Posterior vena cava (tissue), 2 donors: Measurements from ENCODE around the gene AMER3. TPM values are rescaled to one million over a fixed set of nuclear protein-coding genes. Genes with fewer than 3 reads are reported as not detected.

Experiments used
- DNase-seq: peaks from one replicate; pipeline ENCODE4 v3.0.0-alpha.2; 2020; ENCODE audit warnings: low spot score
- intact Hi-C, 2 donors: fragments of 100-400 bp; cut with DNase I; formaldehyde crosslinking; loops; one replicate each; pipeline versions ENCODE4 v1.14.1 to v1.14.2; 2022 to 2023
- total RNA-seq, 2 donors: library from RNA; stranded (reverse); fragmentation: NEBNext Ultra II Directional; extraction: Animal tissue kit (Norgen Biotek cat#: 25700); gene quantifications; one replicate each; pipeline ENCODE4 v1.2.1, GENCODE V29; 2021
- donor health status: DM: yes; HTN: yes; CAD: no.
- donor health status: DM: yes; HTN: yes; CAD: no.

The AMER3 gene
- total RNA-seq, 2 donors from 2014 or later: not detected

DNA sequence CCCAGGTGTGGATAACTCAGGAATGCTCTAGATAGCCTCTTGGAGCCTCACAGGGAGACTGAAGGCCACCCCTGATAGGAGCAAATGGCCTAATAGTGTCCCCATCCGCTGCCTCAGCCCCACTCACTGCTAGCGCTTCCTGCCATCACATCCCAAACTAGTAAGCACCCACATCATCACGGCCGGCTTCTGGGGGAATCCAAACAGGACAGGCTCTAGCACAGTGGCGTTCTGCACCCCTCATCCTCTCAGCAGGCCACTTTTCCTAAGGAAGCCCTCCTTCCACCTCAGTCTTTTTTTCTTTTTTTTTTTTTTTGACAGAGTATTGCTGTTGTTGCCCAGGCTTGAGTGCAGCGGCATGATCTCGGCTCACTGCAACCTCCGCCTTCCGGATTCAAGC, 6.3 kb upstream of the AMER3 start:
- no peak for DNase-seq
- intact Hi-C loops: no loop called here

- intact Hi-C loops: no loop called here
- peak; percentile 49 for DNase-seq
Observed at GRCh38 chr2:130749641-130750040, 5.7 kb upstream of the AMER3 start.

DNA sequence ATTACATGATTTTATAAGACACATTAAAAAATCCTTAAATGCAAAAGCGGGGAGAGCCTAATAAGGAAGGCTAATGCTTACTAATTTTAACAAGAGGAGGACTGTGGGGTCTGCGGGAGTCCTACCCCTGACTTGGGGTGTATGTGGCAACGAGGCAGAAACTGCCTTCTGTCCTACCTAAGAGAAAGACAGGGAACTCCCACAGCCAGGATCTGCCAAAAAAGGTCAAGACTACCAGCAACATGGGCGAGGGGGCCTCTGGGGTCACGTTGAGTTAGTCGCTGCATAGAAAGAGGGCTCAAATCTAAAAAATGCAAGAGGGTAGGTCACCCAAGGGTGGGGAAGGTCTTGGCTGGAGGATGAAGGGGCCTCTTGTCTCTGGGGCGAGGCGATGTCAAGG, 529 bp upstream of the AMER3 start:
- intact Hi-C loops: no loop called here
- DNase-seq: no peak

GRCh38 chr2:130756053-130756873, 923 bp downstream of the AMER3 start:
- intact Hi-C loops: no loop called here
- DNase-seq: no peak

DNA sequence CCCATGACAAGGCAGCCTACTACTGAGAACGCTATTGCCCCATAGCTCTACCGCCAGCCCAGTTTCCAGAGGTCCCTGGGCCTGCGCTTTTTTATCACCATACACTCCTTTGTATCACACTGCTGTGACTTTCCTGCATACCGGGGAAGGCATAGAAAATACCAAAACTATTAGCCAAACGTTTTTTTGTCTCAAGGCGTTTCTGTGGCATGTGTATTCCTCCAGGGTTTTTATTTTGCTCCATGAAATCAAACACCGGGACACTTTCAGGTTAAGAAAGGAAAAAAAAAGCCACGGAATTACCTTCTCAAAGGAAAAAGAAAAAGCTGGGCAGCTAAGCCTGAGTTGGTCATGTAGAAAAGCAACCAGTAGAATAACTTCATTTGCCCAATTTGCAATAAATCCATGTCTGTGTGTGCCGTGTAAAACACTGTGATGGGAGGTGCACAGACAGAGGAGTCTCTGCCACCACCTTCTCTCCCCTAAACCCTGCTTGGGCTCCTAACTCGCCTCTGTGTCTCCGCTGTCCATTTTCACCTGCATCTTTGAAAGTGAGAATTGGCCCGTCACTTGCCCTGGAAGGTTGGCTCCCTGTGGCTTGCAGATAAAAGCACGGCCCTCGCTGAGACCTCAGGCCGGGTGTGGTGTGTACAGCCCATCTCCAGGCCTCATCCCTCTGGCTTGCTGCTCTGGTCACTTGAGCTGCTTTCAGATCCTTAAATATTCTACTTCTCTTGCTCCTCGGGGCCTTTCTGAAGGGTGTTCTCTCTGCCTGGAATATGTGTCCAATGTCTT, 1.7 kb downstream of the AMER3 start:
- DNase-seq: no peak

GRCh38 chr2:130759906-130760753, 4.8 kb downstream of the AMER3 start:
- intact Hi-C loops: no loop called here
- no peak for DNase-seq

More for the DNA sequence above, 1.7 kb downstream of the AMER3 start:
- intact Hi-C loops: no loop called here

GRCh38 chr2:130760754-130761751, 5.7 kb downstream of the AMER3 start:
- intact Hi-C loops: no loop called here
- DNase-seq: no peak

GRCh38 chr2:130762031-130762909, 6.9 kb downstream of the AMER3 start:
- intact Hi-C loops: no loop called here
- no peak for DNase-seq

DNA sequence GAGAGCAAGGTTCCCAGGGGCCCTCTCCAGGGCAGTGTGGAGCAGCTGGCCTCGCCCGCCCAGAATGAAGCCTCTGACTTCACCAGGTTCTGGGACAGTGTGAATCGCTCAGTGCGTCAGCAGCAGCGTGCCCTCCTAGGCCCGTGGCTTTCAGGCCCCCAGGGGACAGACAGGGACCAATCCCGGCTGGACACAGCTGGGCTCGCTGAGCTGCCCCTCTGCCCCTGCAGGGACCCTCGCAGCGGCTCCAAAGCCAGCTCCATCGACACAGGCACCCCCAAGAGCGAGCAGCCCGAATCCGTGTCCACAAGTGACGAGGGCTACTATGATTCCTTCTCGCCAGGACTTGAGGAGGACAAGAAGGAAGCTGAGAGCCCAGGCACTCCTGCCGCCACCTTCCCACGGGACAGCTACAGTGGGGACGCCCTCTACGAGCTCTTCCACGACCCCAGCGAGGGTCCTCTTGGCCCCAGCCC, 7.6 kb downstream of the AMER3 start:
- intact Hi-C loops: no loop called here
- no peak for DNase-seq

- intact Hi-C loops: no loop called here
- DNase-seq: no peak
Observed at GRCh38 chr2:130763405-130763804, 8.1 kb downstream of the AMER3 start.

GRCh38 chr2:130764035-130764820, 8.9 kb downstream of the AMER3 start:
- DNase-seq: no peak

GRCh38 chr2:130764821-130765115, 9.4 kb downstream of the AMER3 start:
- no peak for DNase-seq
- intact Hi-C loops: no loop called here

More at GRCh38 chr2:130764035-130764820, 8.9 kb downstream of the AMER3 start:
- intact Hi-C loops: no loop called here

DNA sequence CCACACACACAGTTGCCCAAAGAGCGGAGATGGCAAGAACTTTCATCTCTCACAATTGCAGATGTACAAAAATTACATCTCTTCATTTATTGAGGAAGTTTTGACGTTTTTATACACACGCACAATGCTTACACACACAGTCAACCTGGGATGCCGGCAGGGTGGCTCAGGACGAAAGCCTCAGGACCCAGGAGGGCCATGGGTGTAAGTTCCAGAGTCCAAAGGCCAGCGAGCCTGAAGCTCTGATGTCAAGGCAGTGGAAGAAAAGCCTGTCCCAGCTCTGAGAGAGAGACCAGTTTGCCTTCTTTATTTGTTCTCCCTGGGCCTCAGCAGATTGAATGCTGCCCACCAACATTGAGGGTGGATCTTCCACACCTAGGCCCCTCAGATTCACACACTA, 10.1 kb downstream of the AMER3 start:
- no peak for DNase-seq
- intact Hi-C loops: no loop called here

GRCh38 chr2:130766037-130766436, 10.7 kb downstream of the AMER3 start:
- intact Hi-C loops: no loop called here
- DNase-seq: no peak

DNA sequence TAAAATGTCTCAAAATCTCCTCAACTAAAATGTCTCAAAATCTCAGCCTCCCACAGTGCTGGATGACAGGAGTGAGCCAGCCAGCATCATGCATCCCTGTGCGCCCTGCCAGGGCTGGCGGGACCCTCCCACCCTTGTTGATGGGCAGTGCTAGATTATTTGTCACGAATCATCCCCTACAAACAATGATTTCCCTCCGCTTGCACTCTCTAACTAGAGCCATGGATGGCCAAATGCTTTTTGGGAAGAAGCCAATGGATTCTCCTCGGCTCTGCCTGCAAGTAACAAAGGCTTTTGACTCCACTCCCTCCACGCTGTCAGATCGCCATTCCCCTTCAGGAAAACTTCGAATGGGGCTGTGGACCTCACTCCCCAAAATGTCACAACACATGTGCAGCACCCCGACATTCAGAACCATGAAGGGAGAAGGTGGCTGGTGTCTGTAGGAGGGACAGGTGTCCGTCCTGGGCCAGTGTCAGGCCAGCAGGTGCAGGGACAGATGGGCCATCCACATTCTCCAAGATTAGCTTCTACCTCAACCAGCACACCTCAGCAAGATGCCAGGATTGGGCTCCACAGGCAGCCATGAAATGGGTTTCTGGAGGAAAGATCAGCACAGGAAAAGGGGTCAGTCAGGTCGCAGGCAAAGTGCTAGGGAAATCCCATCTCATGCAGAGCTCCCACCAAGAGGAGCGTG, 11.5 kb downstream of the AMER3 start:
- DNase-seq: no peak
- intact Hi-C loops: no loop called here

DNA sequence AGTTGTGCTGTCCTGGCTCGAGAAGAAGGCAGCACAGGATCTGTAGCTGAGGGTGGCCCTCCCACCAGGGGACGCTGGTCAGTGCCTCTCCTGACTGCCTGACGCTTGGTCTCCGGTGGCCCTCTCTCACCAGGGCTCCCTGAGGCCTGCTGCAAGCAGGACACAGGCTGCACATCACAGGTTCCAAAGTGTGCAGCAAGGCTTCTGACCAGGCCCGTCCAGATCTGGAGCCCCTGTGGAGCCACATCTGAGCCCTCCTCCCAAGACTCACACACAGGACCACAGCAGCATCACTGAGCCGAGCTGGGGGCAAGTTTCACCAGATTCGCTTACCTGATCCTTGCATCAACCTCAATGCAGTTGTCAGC, 12.1 kb downstream of the AMER3 start:
- DNase-seq: no peak
- intact Hi-C loops: no loop called here
